ENCODE measurements around the gene HLA-B.
A peak's percentile ranks its signal among the peaks of the same experiment; 100 is the strongest.
"Not testable (repeated sequence)": the region's sequence is repeated elsewhere in the genome, so short reads cannot be mapped to it uniquely, and the experiment has no call there.

Gene HLA-B

DNA sequence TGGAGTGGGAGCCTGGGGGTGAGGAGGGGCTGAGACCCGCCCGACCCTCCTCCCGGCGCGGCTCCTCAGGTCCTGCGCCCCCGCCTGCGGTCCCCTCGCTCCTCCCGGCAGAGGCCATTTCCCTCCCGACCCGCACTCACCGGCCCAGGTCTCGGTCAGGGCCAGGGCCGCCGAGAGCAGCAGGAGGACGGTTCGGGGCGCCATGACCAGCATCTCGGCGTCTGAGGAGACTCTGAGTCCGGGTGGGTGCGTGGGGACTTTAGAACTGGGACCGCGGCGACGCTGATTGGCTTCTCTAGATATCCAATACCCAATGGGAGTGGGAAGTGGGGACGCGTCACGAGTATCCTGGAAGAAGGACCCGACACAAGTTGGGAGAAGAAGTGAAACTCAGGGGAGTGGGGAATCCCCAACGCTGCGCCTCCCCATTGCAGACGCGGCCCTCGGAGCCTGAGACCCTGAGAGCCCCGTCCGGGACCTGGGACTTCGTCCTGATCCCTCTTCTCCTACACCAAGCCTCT lies at the start of gene HLA-B:
Gene HLA-B, minus strand, starts transcription at position 234 of the 521 bp plus-strand sequence. Its CDS starts 21 bp downstream, at position 213.
- Histone ChIP-seq H3K27me3 (ENCODE audit: control insufficient read depth in 1 of 2, insufficient read depth in 2 of 2, low read length in 2 of 2) (peaks cover 0 to 3% of the 10 kb centered on the region in 2 donors), H3K4me1 (ENCODE audit: insufficient read depth, low read length) (peaks cover 13% of the 10 kb centered on the region), H3K9ac (ENCODE audit: low read length) (peak within 1 kb of the TSS; percentile 49), H3K36me3 (ENCODE audit: insufficient read depth, low read length) (peaks cover 7% of the 10 kb centered on the region), H3K4me3 (ENCODE audit: low read depth in 1 of 2, low read length in 2 of 2) (peak within 1 kb of the TSS; percentile 52 to 64), H3K27ac (ENCODE audit: low read depth, low read length) (peak within 1 kb of the TSS; percentile 63), H3K9me3 (ENCODE audit: low read length) (no peaks in the 10 kb centered on the region)

GRCh38 chr6:31405996-31406395 lies 49.0 kb upstream of the HLA-B start:
- H3K4me3 ChIP-seq (ENCODE audit: low read depth in 1 of 2, low read length in 2 of 2) = no peak overlapping the region
- H3K4me1 ChIP-seq (ENCODE audit: insufficient read depth, low read length) = peaks cover 45% of the 10 kb centered on the region
- H3K27me3 ChIP-seq (ENCODE audit: control insufficient read depth in 1 of 2, insufficient read depth in 2 of 2, low read length in 2 of 2) = no peaks in the 10 kb centered on the region
- H3K9ac ChIP-seq (ENCODE audit: low read length) = no peak overlapping the region
- H3K27ac ChIP-seq (ENCODE audit: low read depth, low read length) = no peak overlapping the region
- no peaks in the 10 kb centered on the region for H3K9me3 ChIP-seq (ENCODE audit: low read length)
- H3K36me3 ChIP-seq (ENCODE audit: insufficient read depth, low read length) = no peaks in the 10 kb centered on the region

DNA sequence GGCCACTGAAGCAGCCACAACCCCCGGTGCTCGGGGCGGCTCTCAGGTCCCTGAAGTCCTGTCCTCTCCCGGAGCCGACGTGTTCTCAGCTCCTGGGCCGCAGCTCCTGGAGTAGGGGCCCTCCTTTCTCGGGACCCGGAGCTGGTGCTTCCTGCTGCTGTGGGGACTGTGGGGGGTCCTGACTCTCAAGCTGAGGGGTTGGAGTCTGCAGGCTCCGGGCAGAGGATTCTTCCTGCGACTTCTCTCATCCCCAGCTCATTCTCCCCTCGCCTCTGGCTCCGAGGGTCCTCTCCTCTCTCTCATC lies 47.0 kb upstream of the HLA-B start:
- H3K27ac ChIP-seq (ENCODE audit: low read depth, low read length) = peak overlapping the region; percentile 65
- H3K4me1 ChIP-seq (ENCODE audit: insufficient read depth, low read length) = peaks cover 48% of the 10 kb centered on the region
- H3K27me3 ChIP-seq (ENCODE audit: control insufficient read depth in 1 of 2, insufficient read depth in 2 of 2, low read length in 2 of 2); H3K36me3 ChIP-seq (ENCODE audit: insufficient read depth, low read length); H3K9me3 ChIP-seq (ENCODE audit: low read length); H3K9ac ChIP-seq (ENCODE audit: low read length): not testable (repeated sequence)
- peak overlapping the region; percentile 86 to 95 for H3K4me3 ChIP-seq (ENCODE audit: low read depth in 1 of 2, low read length in 2 of 2)

DNA sequence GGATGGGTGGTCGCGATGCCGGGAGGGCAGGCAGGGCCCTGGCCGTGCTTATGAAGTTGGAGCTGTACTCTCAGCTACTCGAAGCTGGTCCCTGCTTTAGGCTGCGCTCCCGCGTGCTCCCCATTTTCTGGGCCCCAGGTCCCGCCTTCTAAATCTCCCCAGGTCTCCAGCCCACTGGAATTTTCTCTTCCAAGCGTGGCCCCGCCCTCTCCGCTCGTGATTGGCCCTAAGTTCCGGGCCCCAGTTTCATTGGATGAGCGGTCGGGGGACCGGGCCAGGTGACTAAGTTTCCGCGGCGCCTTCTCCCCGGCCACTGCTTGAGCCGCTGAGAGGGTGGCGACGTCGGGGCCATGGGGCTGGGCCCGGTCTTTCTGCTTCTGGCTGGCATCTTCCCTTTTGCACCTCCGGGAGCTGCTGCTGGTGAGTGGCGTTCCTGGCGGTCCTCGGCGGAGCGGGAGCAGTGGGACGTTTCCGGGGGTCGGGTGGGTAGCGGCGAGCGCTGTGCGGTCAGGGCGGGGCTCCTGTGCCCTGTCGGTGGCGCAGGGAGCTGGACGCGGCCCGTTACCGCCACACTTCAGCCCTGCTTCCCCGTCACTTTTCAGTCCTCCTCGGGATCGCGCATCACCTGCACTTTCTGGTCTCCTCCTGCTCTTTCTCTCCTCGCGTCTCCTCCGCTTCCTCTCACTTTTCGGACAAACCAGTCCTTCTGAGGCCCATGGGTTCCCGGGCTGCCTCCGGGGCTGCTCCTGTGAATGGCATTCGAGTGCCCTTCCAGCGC lies 46.5 kb upstream of the HLA-B start, which contains the start of gene MICA:
Gene MICA, plus strand, starts transcription at position 313 of the 778 bp plus-strand sequence. Its CDS starts 38 bp downstream, at position 351.
- no peaks in the 10 kb centered on the region for H3K9me3 ChIP-seq (ENCODE audit: low read length)
- H3K27me3 ChIP-seq (ENCODE audit: control insufficient read depth in 1 of 2, insufficient read depth in 2 of 2, low read length in 2 of 2) = no peaks in the 10 kb centered on the region
- peak within 1 kb of the TSS; percentile 65 for H3K27ac ChIP-seq (ENCODE audit: low read depth, low read length)
- peaks cover 52% of the 10 kb centered on the region for H3K4me1 ChIP-seq (ENCODE audit: insufficient read depth, low read length)
- H3K4me3 ChIP-seq (ENCODE audit: low read depth in 1 of 2, low read length in 2 of 2) = peak within 1 kb of the TSS; percentile 86 to 95
- H3K36me3 ChIP-seq (ENCODE audit: insufficient read depth, low read length) = no peaks in the 10 kb centered on the region
- peak within 1 kb of the TSS; percentile 98 for H3K9ac ChIP-seq (ENCODE audit: low read length)

DNA sequence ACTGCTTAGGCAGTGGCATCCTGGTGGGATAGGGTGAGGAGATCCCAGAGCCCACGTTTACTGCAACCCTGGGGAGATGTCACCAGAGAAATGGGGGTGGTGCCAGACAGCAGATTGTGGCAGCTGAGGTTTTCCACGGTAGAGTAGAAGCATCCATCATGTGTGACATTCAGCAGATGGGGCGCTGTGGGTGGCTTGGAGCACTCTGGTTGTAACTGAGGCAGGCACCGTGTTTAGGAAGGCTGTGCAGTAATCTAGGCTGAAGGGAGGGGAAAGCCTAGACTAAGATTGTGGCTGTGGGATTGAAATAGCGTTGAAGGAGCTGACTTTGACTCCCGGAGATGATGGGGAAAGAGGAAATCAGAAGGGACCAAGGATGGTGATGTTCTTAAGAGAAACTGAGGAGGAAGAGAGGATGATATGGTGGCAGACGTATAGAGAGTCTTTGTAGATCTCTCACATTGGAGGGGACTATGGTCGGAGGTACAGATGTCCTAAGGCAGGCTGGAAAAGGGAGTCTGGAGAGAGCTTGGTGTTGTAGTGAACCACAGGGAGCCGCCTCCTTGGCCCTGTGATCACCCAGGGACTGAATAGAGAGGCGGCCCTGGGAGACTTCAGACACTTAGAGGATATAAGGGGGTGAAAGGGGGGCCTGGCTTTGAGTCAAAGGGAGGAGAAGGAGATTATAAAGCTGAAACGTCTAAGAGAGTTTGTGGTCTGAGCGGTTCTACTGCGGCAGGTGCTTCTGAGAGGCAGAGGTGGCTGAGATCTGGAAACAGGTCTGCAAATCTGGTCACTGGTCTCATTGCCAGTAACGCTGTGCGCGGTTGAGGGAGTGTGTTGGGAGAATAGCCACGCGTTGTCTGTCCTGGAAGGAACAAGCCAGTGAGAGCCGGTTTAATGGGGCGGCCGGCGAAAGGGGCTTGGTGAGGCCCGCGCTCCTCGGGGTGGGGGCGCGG lies 45.6 kb upstream of the HLA-B start:
- H3K4me1 ChIP-seq (ENCODE audit: insufficient read depth, low read length) = peaks cover 51% of the 10 kb centered on the region
- peak overlapping the region; percentile 86 to 95 for H3K4me3 ChIP-seq (ENCODE audit: low read depth in 1 of 2, low read length in 2 of 2)

DNA sequence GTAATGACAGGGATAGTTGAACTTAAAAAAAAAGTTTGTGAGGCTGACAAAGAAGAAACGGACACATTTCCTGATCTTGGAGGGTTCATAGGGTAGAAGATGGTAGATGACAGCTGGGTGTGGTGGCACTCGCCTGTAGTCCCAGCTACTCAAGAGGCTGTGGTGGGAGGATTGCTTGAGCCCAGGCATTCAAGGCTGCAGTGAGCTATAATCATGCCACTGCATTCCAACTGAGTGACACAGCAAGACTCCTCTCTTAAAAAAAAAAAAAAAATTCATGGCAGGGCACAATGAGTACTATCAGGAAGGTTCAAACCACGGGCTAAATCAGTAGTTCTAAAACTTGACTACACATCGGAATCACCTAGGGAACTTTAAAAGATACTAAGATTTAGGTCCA lies 44.4 kb upstream of the HLA-B start:
- peak overlapping the region; percentile 98 for H3K9ac ChIP-seq (ENCODE audit: low read length)
- H3K27me3 ChIP-seq (ENCODE audit: control insufficient read depth in 1 of 2, insufficient read depth in 2 of 2, low read length in 2 of 2) = no peaks in the 10 kb centered on the region
- no peaks in the 10 kb centered on the region for H3K36me3 ChIP-seq (ENCODE audit: insufficient read depth, low read length)

More for the DNA sequence above, 45.6 kb upstream of the HLA-B start:
- Histone ChIP-seq H3K36me3 (ENCODE audit: insufficient read depth, low read length) (no peaks in the 10 kb centered on the region), H3K9me3 (ENCODE audit: low read length) (no peaks in the 10 kb centered on the region), H3K27ac (ENCODE audit: low read depth, low read length) (peak overlapping the region; percentile 65), H3K9ac (ENCODE audit: low read length) (peak overlapping the region; percentile 98), H3K27me3 (ENCODE audit: control insufficient read depth in 1 of 2, insufficient read depth in 2 of 2, low read length in 2 of 2) (no peaks in the 10 kb centered on the region)

DNA sequence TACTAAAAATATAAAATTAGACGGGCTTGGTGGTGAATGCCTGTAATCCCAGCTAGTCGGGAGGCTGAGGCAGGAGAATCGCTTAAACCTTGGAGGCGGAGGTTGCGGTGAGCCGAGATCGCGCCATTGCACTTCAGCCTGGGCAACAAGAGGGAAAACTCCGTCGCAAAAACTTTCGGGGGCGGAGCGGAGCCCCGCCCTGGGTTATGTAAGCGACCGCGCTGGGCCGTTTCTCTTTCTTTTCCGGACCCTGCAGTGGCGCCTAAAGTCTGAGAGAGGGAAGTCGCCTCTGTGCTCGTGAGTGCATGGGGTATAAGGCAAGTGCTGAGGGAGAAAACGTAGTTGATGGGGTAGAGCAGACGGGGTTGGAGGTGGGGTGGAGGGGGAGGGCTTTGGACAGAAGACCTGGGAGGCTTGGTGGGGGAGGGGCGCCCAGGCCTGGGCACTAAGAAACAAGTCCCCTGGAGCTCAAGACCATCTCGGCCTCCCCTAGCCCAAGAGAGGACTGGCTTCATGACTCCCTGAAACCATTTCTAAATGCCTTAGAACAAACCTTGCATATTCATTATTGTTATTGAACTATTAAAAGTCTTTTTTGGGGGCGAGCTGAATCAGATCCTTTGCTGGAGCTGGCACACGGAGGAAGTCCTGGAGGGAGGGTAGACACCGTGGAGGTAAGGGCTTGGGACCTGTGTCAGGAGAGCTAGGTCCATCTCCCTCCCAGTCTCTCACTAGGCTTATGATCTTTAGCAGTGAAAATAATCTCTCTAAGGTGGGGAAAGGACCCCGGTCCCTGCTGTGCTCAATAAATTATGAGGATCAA lies 43.7 kb upstream of the HLA-B start:
- Histone ChIP-seq H3K36me3 (ENCODE audit: insufficient read depth, low read length) (no peaks in the 10 kb centered on the region), H3K4me3 (ENCODE audit: low read depth in 1 of 2, low read length in 2 of 2) (peak overlapping the region; percentile 76 to 95), H3K9ac (ENCODE audit: low read length) (peak overlapping the region; percentile 98), H3K27ac (ENCODE audit: low read depth, low read length) (peak overlapping the region; percentile 99), H3K27me3 (ENCODE audit: control insufficient read depth in 1 of 2, insufficient read depth in 2 of 2, low read length in 2 of 2) (no peaks in the 10 kb centered on the region), H3K9me3 (ENCODE audit: low read length) (no peaks in the 10 kb centered on the region), H3K4me1 (ENCODE audit: insufficient read depth, low read length) (peaks cover 47% of the 10 kb centered on the region)

More for the DNA sequence above, 44.4 kb upstream of the HLA-B start:
- H3K4me3 ChIP-seq (ENCODE audit: low read depth in 1 of 2, low read length in 2 of 2) = peak overlapping the region; percentile 76 to 95
- peak overlapping the region; percentile 99 for H3K27ac ChIP-seq (ENCODE audit: low read depth, low read length)
- H3K4me1 ChIP-seq (ENCODE audit: insufficient read depth, low read length) = peaks cover 49% of the 10 kb centered on the region
- no peaks in the 10 kb centered on the region for H3K9me3 ChIP-seq (ENCODE audit: low read length)

GRCh38 chr6:31399589-31400466 lies 42.8 kb upstream of the HLA-B start:
- Histone ChIP-seq H3K36me3 (ENCODE audit: insufficient read depth, low read length) (no peaks in the 10 kb centered on the region), H3K27ac (ENCODE audit: low read depth, low read length) (peak overlapping the region; percentile 99), H3K27me3 (ENCODE audit: control insufficient read depth in 1 of 2, insufficient read depth in 2 of 2, low read length in 2 of 2) (no peaks in the 10 kb centered on the region), H3K4me3 (ENCODE audit: low read depth in 1 of 2, low read length in 2 of 2) (peak overlapping the region; percentile 76 to 95), H3K9me3 (ENCODE audit: low read length) (no peaks in the 10 kb centered on the region), H3K9ac (ENCODE audit: low read length) (peak overlapping the region; percentile 98), H3K4me1 (ENCODE audit: insufficient read depth, low read length) (peaks cover 44% of the 10 kb centered on the region)

DNA sequence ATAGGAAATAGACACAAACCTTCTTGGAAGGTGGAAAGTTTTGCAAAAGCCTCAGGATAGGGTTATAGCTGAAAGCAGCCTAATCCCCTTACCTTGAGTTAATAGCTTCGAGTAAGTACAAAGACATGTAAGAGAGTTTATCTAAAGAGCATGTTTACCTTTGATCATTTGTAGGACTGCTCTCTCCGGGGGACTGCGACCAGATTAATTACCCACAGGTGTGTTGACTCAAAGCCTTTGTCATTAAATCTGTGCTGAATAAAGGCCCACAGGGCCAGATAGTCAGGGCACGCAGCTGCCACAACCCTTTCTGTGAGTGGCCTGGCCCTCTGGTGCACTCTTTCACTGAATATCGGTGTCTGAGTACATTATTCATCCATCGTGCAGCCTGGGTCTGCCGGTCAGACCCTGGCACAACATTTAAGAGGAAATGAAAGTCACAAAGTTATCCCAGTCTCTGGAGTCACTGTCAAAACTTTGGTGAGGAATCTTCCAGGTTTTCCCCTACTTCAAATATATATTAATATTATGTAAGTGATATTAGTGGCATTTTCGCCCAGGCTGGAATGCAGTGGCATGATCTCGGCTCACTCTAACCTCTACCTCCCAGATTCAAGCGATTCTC lies 41.0 kb upstream of the HLA-B start:
- H3K9ac ChIP-seq (ENCODE audit: low read length) = no peak overlapping the region
- H3K4me3 ChIP-seq (ENCODE audit: low read depth in 1 of 2, low read length in 2 of 2) = no peak overlapping the region
- peaks cover 36% of the 10 kb centered on the region for H3K4me1 ChIP-seq (ENCODE audit: insufficient read depth, low read length)
- no peaks in the 10 kb centered on the region for H3K27me3 ChIP-seq (ENCODE audit: control insufficient read depth in 1 of 2, insufficient read depth in 2 of 2, low read length in 2 of 2)
- no peaks in the 10 kb centered on the region for H3K9me3 ChIP-seq (ENCODE audit: low read length)
- no peak overlapping the region for H3K27ac ChIP-seq (ENCODE audit: low read depth, low read length)
- no peaks in the 10 kb centered on the region for H3K36me3 ChIP-seq (ENCODE audit: insufficient read depth, low read length)

DNA sequence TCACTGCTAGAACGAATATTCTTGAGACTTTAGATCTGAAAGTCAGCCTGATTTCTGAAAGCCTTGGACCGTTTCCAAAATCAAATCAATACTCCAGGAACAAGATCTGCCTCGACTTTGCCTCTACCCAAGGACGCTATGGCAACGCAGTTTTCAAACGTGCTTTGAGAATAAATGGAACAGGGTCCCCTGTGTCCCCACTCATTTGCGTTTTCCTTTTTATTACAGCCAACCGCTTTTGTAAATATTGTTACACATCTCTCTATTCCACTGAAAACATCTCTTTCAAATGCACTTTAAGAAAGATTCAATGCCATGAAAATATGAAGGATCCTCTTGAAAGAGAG lies 40.1 kb upstream of the HLA-B start:
- H3K9me3 ChIP-seq (ENCODE audit: low read length); H3K9ac ChIP-seq (ENCODE audit: low read length); H3K4me3 ChIP-seq (ENCODE audit: low read depth in 1 of 2, low read length in 2 of 2); H3K36me3 ChIP-seq (ENCODE audit: insufficient read depth, low read length); H3K27ac ChIP-seq (ENCODE audit: low read depth, low read length); H3K27me3 ChIP-seq (ENCODE audit: control insufficient read depth in 1 of 2, insufficient read depth in 2 of 2, low read length in 2 of 2): not testable (repeated sequence)
- H3K4me1 ChIP-seq (ENCODE audit: insufficient read depth, low read length) = peaks cover 28% of the 10 kb centered on the region
